ENCODE results near the gene HINT2. TPM values are rescaled to one million over a fixed set of nuclear protein-coding genes. Genes with fewer than 3 reads are reported as not detected.

HINT2 gene
- total RNA-seq, 2 donors from 2014 or later: 27.2 to 51.8 TPM

DNA sequence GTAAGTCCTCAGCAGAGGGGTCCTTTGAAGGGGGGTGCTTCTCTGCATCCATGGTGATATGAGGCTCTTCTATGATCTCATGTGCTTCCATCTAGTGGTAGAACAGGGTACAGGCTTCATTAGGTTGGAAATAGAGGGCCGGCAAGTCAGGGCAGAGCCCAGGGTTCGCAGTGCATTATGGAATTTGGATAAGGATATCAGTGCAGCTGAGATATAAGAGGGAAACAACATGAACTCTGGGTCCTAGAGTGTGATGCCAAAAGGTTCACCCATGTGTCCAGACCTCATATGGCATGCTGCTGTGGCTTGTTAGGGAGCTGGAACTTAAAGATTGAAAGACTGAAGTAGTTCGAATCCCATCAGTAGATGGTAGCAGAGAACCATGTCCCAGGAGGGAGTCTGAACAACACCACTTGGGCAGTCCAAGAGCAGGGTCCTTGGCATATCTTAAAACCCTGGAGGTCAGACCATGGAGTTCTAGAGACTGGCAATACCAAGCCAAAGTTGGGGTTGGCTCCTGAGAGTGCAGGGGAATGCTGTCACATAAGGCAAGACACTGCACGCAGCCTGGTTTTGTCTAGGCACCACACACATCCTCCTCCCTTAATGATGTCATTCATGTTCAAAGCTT, 11.3 kb upstream of the HINT2 start:
- H3K36me3 Mint-ChIP-seq: no peaks in the 10 kb centered on the region
- H3K9me3 Mint-ChIP-seq: no peaks in the 10 kb centered on the region
- DNase-seq (ENCODE audit: low spot score in 2 of 2): peak in 1 of 2 donors; percentile 44
- peak overlapping the region in 1 of 2 donors; percentile 76 for H3K27ac Mint-ChIP-seq
- peak; percentile 31 to 39 for ATAC-seq

DNA sequence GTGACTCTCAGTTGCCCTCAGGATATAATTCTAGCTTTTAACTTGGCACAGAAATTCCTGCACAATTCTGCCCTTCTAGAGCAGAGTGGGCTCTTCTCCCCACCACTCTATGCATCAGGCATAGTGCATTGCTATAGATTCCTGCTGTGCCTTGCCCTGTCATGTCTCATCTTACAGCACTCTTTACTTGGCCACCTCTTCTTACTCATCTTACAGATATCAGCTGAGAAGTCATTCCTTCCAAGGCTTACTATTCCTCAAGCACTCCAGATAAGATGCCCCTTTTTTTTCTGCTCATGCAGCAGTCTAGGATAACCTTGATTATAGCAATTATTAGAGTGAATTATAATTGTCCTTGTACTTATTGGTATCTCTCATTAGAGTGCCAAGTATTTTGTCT, 8.1 kb upstream of the HINT2 start:
- Mint-ChIP-seq H3K27ac (peak overlapping the region in 1 of 2 donors; percentile 2), H3K9me3 (no peaks in the 10 kb centered on the region), H3K36me3 (no peaks in the 10 kb centered on the region)
- no peak for DNase-seq (ENCODE audit: low spot score in 2 of 2)
- ATAC-seq: no peak

DNA sequence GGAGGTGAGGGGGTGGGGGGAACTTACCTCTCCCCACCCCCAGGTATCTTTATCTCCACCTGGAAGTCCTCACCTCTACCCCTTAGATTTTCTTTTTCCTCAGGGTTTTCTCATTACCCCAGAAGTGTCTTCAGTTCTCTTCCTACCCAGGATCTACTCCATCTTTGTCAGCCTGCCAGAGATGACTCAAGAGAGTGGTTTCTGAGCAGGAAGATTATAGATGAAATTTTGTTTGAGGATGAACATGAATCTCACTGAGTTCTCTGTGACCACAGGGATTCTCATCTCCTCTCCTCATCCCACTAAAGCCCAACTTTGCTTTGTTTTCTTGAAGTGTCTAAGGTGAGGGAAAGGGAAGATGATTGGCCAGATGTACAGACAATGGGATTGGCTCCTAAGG, 5.2 kb upstream of the HINT2 start:
- ATAC-seq (no peak), DNase-seq (ENCODE audit: low spot score in 2 of 2) (no peak)
- no peak overlapping the region for H3K27ac Mint-ChIP-seq
- H3K36me3 Mint-ChIP-seq: peaks cover 4 to 7% of the 10 kb centered on the region in 2 donors
- H3K9me3 Mint-ChIP-seq: no peaks in the 10 kb centered on the region

DNA sequence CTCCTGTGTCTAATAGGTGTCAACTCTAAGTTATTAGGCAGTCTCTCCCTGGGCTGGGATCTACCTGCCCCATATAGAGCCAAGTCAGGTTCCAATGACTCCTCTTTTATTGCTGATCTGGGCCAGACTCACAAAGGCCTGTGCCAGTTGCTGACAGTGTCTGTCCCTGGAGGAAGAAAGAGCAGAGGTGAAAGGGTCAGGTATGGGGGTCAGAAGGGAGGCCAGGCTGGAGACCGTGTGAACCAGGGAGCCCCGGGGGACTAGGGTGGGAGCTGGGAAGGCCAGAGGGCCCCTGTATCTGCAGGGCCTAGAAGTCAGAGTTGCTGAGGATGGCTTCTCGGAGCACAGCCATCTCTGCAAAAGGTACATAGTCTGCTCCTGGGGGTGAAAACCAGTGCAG, 3.5 kb upstream of the HINT2 start:
- peaks cover 7 to 9% of the 10 kb centered on the region in 2 donors for H3K36me3 Mint-ChIP-seq

DNA sequence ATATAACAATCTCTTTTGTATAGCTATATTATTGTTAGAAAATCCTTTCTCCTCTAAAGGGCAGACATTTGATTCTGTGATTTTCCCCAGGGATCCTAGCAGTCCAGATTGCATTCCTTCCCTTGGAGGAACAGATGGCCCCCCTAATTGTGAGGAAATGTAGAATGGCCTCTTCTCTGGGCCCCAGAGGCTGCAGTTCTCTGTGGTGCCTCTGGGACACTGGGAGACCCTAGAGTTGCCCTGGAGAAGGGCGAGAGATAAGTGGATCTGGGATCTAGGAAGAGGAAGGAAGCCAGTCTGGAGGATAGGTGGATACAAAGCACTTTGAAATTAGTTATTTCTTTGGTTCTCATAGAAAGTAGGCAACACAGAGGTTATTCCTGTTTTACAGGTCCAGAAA, 1.9 kb upstream of the HINT2 start:
- H3K9me3 Mint-ChIP-seq: no peaks in the 10 kb centered on the region
- ATAC-seq (no peak), DNase-seq (ENCODE audit: low spot score in 2 of 2) (no peak)
- peaks cover 7 to 19% of the 10 kb centered on the region in 2 donors for H3K36me3 Mint-ChIP-seq
- no peak overlapping the region for H3K27ac Mint-ChIP-seq

More for the DNA sequence above, 3.5 kb upstream of the HINT2 start:
- no peak for DNase-seq (ENCODE audit: low spot score in 2 of 2)
- no peak for ATAC-seq
- peak overlapping the region in 1 of 2 donors; percentile 18 for H3K27ac Mint-ChIP-seq
- no peaks in the 10 kb centered on the region for H3K9me3 Mint-ChIP-seq

DNA sequence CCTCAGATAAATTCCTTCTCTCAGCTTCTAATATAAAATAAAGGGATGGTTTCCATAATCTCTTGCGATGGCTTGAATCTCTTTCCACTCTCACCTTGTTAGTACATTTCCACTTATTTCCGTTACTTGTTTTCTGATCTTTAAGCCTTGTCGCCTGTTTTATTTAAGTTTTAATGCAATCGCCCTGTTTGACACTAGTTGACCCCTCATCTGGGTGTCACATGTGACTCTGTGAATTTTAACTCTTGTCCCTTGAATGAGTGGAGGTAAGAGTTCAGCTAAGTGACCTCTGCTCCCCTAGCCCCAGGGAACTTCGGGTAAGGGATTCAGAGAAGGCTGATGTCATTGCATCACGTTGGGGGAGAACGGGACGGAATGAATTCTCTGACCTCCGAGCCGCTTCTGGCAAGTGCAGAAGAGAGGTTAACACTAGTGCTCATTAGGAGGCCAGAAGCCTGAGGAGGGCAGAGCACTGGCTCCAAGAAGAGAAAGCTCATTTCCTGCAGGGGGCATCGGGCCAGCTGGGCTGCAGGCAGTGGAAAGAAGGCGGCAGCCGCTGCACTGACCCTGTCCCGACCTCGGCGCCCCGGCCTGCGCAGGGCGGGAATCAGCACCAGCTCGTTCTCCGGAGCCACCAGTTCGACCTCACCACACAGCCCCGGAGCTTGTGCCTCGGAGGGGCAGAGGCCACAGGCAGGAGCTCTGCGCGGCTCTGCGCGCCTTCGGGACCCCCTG, 569 bp downstream of the HINT2 start:
- ATAC-seq (peak; percentile 9 to 11), DNase-seq (ENCODE audit: low spot score in 2 of 2) (peak; percentile 46 to 66)
- peaks cover 7 to 19% of the 10 kb centered on the region in 2 donors for H3K36me3 Mint-ChIP-seq
- peak overlapping the region; percentile 87 to 96 for H3K27ac Mint-ChIP-seq
- H3K9me3 Mint-ChIP-seq: no peaks in the 10 kb centered on the region

DNA sequence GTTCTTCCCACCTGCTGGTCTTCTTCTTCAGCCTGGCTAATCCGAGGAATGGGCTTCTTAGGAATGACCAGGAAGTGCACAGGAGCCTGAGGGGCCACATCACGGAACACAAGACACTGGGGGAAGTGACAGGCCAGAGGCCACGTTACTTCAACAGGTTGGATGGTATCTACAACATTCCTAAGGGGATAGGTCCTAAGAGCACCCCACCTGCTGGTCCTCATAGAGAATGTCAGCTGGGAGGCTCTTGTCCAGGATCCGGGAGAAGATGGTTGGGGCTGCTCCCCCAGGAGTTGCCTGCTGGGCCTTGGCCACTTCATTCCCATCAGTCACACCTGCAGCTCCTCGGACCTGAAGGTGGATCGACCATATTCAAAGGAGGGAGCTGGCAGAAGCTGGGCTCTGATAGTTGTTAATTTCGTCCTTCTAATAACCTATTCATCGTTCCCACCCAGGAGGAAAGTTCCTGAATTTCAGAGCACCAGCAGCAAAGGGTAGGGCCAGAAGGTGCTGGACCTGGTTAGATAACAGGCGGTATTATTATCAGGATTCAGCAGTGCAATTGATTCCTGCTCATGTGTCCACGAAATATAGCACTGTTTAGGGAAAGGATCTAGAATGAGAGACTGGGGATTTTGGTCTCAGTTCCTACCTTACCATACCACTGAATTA, 1.3 kb downstream of the HINT2 start:
- peak overlapping the region in 1 of 2 donors; percentile 87 for H3K27ac Mint-ChIP-seq
- H3K9me3 Mint-ChIP-seq: no peaks in the 10 kb centered on the region
- ATAC-seq: no peak
- peaks cover 7 to 19% of the 10 kb centered on the region in 2 donors for H3K36me3 Mint-ChIP-seq
- DNase-seq (ENCODE audit: low spot score in 2 of 2): no peak

DNA sequence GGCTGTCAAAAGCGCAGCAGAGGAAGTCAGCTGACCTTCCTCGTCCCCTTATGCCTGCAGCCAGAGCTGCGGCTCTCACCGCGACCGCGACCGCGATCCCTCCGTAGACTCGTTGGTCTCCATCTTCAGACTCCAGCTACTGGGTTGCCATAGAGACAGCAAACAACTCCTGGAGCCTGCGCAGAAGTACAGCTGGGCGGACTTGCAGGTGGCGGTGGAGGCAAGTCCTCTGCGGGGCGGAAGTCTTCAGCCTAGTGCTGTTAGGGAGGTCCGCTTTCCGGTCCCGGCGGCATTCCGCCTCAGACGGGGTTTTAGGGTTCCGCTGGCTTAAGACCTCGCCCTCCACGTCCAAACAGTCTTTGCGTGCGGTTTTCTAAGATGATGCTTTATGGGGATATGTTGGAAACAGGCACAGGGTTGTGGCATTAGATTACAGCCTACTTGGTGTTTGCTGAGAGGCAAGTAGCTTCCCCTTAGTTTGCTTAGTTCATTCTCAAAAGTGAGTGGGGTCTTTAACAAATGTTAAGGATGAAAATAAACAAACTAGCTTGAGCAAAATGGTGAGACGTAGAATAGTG, 2.7 kb downstream of the HINT2 start, which contains the start of gene SPAG8:
TSS of gene SPAG8 (minus strand) at position 238 of the 578 bp plus-strand sequence. CDS start at position 123, 115 bp downstream.
- ATAC-seq: peak; percentile 70 to 75
- peak within 1 kb of the TSS; percentile 86 to 95 for H3K27ac Mint-ChIP-seq
- H3K36me3 Mint-ChIP-seq: peaks cover 7 to 19% of the 10 kb centered on the region in 2 donors
- no peaks in the 10 kb centered on the region for H3K9me3 Mint-ChIP-seq
- peak; percentile 88 to 95 for DNase-seq (ENCODE audit: low spot score in 2 of 2)

DNA sequence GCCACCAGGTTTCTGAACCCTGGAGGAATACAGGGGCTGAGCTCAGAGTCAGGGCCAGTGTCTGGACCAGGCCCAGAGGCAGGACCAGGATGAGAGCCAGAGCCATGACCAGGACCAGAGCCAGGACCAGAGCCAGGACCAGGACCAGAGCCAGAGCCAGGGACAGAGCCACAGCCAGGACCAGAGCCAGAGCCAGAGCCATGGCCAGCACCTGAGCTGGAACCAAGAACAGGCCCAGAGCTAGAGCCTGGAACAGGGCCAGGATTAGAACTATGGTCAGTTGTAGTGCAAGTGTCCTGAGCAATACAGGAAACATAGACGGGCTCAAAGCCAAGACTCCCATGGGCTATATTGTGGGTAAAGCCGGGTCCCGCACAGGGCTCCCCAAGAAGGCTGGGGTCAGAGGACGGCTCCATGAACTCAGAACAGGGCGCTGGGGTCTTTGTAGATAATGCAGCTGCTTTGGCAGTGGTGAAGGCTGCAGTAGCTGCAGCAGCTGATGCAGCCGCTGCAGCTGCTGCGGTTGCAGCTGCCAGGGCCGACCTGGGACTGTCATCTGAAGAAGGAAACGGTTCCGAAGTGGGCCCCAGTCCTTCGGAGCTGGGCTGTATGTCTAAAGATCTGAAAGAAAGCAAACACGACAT, 3.3 kb downstream of the HINT2 start:
- Mint-ChIP-seq H3K27ac (peak overlapping the region; percentile 86 to 95), H3K9me3 (no peaks in the 10 kb centered on the region), H3K36me3 (peaks cover 7 to 19% of the 10 kb centered on the region in 2 donors)
- ATAC-seq: no peak
- DNase-seq (ENCODE audit: low spot score in 2 of 2): no peak

DNA sequence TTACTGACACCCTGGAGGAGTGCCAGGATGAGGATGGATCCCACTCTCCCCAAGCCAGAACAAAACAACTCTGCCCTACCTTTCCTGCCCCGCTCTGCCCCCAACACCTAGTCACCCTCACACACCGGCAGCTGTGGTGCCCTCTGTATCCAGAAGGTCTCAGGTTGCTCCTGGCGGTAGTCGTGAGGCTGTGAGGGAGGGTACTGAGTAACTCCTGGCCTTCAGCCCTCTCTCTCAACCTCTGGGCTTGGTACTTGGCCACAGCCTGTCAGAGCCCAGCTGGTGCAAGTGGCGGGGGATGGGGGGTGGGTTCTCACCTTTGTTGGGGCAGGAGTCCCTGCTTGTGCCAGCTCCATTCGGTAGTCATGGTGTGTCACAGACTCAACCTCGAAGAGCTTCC, 4.7 kb downstream of the HINT2 start:
- peaks cover under 1 to 14% of the 10 kb centered on the region in 2 donors for H3K36me3 Mint-ChIP-seq
- H3K27ac Mint-ChIP-seq: peak overlapping the region in 1 of 2 donors; percentile 86

DNA sequence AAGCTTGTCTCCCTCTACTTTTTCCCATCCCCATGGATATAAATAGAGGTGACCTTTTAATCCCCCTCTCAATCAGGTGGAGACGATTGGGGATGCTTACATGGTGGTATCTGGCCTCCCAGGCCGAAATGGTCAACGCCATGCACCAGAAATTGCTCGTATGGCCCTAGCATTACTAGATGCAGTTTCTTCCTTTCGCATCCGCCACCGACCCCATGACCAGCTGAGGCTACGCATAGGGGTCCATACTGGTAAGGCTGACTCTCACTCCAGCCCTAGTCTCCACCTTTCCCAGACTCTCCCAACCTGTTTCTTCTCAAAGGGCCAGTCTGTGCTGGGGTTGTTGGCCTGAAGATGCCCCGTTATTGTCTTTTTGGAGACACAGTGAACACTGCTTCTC, 6.4 kb downstream of the HINT2 start:
- Mint-ChIP-seq H3K36me3 (peaks cover 0 to 10% of the 10 kb centered on the region in 2 donors), H3K9me3 (no peaks in the 10 kb centered on the region), H3K27ac (peak overlapping the region in 1 of 2 donors; percentile 41)
- DNase-seq (ENCODE audit: low spot score in 2 of 2) (no peak), ATAC-seq (no peak)

More for the DNA sequence above, 4.7 kb downstream of the HINT2 start:
- ATAC-seq (no peak), DNase-seq (ENCODE audit: low spot score in 2 of 2) (no peak)
- H3K9me3 Mint-ChIP-seq: no peaks in the 10 kb centered on the region

DNA sequence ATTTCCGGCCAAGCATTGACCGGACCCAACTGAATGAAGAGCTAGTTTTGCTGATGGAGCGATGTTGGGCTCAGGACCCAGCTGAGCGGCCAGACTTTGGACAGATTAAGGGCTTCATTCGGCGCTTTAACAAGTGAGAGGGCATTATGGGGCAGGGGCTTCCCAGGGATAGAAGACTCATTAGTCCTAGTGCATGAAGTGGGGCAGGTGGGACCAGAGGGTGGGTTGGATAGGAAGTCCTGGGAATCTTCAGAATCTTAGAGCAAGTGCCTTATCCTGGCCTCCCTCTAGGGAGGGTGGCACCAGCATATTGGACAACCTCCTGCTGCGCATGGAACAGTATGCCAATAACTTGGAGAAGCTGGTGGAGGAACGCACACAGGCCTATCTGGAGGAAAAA, 8.7 kb downstream of the HINT2 start:
- no peaks in the 10 kb centered on the region for H3K36me3 Mint-ChIP-seq
- peak overlapping the region in 1 of 2 donors; percentile 62 for H3K27ac Mint-ChIP-seq
- DNase-seq (ENCODE audit: low spot score in 2 of 2) (no peak), ATAC-seq (no peak)
- no peaks in the 10 kb centered on the region for H3K9me3 Mint-ChIP-seq

DNA sequence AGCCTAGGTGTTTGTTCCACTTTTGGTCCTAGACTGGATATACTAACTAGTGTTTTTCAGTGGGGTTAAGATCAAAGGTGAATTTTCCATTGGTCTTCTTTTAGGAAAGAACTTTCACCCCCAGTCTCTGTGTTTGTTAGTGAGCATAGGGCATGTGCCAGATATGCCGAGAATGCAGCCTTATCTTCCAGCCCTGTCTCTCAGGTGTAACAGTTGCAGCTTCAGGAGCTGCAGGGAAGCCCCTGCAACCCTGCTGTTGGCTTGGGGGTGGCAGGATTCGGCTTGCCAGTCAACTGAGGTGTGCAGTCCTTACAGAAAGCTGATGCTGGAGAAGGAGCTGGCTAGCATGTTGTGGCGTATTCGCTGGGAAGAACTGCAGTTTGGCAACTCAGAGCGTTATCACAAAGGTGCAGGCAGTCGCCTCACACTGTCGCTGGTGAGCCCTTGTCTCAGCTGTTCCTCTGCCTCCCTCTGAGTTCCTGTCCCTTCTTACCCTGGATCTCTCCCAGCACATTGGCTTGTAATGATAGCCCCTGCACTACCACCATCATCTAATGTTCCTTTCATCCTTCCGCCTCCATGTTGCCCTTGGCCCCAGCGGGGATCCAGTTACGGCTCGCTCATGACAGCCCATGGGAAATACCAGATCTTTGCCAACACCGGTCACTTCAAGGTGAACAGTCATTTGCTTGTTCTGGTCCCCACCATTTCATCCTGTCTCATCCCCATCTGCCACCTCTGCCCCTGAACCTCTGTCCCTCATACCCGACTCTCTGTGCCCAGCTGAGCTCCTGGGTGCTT, 13.3 kb downstream of the HINT2 start:
- no peaks in the 10 kb centered on the region for H3K9me3 Mint-ChIP-seq
- DNase-seq (ENCODE audit: low spot score in 2 of 2) (no peak), ATAC-seq (no peak)
- H3K36me3 Mint-ChIP-seq: no peaks in the 10 kb centered on the region
- peak overlapping the region; percentile 25 to 86 for H3K27ac Mint-ChIP-seq

DNA sequence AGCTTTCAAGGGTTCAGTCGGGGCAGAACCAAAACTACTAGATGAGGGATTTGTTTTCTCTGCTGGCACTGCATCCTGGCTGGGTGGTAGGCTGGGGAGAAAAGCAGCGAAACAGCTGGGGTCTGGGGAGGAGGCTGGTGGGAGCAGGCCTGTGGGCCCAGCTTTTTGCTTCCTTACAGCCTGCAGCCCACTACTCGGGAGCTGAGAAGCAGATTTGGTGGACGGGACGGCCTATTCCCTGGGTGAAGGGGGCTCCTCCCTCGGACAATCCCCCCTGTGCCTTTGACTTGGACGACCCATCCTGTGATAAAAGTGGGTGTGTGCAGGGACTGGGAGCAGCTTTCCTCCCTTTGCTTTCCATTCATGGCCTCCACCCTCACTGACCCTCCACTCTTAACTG, 14.3 kb downstream of the HINT2 start:
- Mint-ChIP-seq H3K36me3 (no peaks in the 10 kb centered on the region), H3K9me3 (no peaks in the 10 kb centered on the region), H3K27ac (peak overlapping the region in 1 of 2 donors; percentile 86)
- DNase-seq (ENCODE audit: low spot score in 2 of 2) (no peak), ATAC-seq (no peak)

DNA sequence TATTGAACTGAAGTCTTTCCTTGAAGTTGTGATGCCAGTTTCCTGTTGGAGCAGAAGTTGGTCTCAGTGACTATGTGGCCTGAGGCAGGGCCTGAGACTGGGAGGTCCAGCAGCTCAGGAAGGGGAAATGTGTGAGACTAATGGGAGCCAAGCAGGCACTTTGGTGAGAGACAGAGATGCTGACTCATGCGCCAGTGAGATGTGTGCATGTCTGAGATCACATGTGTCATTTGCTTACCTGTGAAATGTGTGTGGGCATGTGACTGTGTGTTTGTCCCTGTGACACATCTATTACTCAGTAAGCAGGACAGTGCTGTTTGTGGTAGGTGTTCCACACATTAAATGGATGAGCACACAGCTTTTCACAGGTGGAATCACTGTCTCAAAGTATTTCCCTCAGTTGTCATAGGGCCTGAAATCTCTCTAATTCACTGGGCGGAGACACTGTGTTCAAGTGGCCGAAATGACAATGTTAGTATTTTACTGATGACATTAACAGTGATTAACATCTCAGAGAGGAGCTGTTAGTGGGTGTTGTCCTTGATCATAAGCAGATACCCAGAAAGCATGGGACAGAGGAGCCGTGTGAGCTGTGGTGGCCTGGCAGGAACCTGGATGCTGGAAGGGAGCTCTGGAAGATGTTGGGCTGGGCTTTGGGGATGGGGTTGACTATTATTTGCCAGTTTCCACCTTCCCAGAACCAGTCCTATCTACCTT, 16.0 kb downstream of the HINT2 start:
- Mint-ChIP-seq H3K27ac (peak overlapping the region; percentile 44 to 75), H3K9me3 (no peaks in the 10 kb centered on the region), H3K36me3 (no peaks in the 10 kb centered on the region)
- ATAC-seq: peak; percentile 98 to 99
- peak in 1 of 2 donors; percentile 29 for DNase-seq (ENCODE audit: low spot score in 2 of 2)

Measured in activated naive CD4-positive, alpha-beta T cell treated with anti-CD3 and anti-CD28 coated beads, Interleukin-2, amount 50 U/mL, for 72 hours (primary cell).